Lower lobe of right lung (tissue), 2 donors: Measurements from ENCODE around the gene SH2D5. TPM values are rescaled to one million over a fixed set of nuclear protein-coding genes. Genes with fewer than 3 reads are reported as not detected.
A peak's percentile ranks its signal among the peaks of the same experiment; 100 is the strongest.

Experiments used
- ATAC-seq, 2 donors: fragments of 200-7000 bp; cut with Tn5 transposase; one replicate each; pipeline ENCODE4 v1.9.1; 2020 to 2022; ENCODE audit warnings: mild to moderate bottlenecking in 2 of 2, moderate library complexity in 2 of 2
- DNase-seq: peaks from one replicate; pipeline ENCODE4 v3.0.0-alpha.2; 2020
- H3K27ac ChIP-seq: fragments of 200-600 bp; one replicate; pipeline ENCODE4 v1.8.0; 2022
- H3K27me3 ChIP-seq: fragments of 200-600 bp; one replicate; pipeline ENCODE4 v1.8.0; 2022; ENCODE audit warnings: low read depth
- H3K36me3 ChIP-seq: fragments of 200-600 bp; one replicate; pipeline ENCODE4 v1.8.0; 2022; ENCODE audit warnings: mild to moderate bottlenecking
- H3K4me1 ChIP-seq: fragments of 200-600 bp; one replicate; pipeline ENCODE4 v1.8.0; 2022
- H3K4me3 ChIP-seq: fragments of 200-600 bp; one replicate; pipeline ENCODE4 v1.8.0; 2022; ENCODE audit warnings: mild to moderate bottlenecking
- H3K9me3 ChIP-seq: fragments of 200-600 bp; one replicate; pipeline ENCODE4 v1.8.0; 2022
- intact Hi-C: fragments of 100-400 bp; cut with DNase I; formaldehyde crosslinking; loops from one replicate; pipeline ENCODE4 v1.11.0; 2022
- total RNA-seq: library from RNA; stranded (reverse); fragmentation: NEBNext Ultra II Directional; extraction: Animal tissue kit (Norgen Biotek cat#: 25700); gene quantifications from one replicate; pipeline ENCODE4 v1.2.1, GENCODE V29; 2021
- TF ChIP-seq, protein P1 (sequence below): fragments of 200-600 bp; IDR thresholded peaks from one replicate; pipeline ENCODE4 v1.8.0; 2022; ENCODE audit warnings: antibody characterized with exemption, mild to moderate bottlenecking
- donor health status: DM: no; HTN: yes; CAD: no; lungs with severe emphysema.

Gene SH2D5
- total RNA-seq, 1 donor from 2014 or later = not detected

DNA sequence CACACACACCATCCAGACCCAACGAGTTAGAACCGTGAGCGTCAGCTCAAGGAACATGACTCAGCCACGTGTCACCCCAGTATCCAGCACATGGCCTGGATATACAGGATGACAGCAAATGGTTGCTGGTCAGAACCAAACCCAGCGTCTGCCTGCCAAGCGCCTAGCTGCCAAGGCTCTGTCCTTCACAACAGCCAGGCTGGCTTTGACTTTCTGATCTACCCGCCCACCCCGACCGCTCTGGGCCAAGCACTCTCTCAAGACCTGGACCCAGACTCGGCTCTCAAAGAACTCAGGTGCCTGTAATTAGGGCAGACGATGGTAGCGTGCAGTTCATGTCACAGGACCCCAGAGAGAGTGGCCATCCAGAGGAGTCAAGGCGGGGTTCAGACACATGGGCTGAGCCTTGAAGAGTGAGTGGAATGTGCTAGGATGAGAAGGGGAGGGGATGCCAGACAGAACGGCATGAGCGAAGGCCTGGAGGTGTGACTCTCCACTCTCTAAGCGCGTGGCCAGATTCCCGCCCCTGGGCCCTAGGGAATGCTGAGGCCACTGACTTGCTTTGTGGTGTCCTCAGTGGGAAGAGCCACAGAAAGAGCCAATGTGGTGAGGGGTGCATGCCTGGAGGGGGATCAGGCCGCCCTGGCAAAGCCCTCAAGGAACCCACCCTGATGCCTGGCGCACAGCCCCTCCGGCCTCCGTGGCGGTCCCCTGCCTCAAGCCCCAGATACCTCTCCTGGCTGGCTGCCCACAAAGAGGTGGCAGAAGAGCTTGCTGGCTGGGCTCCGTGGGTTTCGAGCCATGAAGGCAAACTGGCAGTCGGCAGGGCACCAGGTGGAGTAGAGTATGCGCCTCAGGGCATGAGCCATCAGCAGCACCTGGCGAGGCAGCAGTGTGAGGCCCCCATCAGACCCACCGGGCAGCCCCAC lies 7.0 kb downstream of the SH2D5 start:
- Histone ChIP-seq H3K4me1 (no peaks in the 10 kb centered on the region), H3K4me3 (no peak overlapping the region), H3K9me3 (no peaks in the 10 kb centered on the region), H3K27me3 (peaks cover 21% of the 10 kb centered on the region), H3K36me3 (no peaks in the 10 kb centered on the region), H3K27ac (no peak overlapping the region)
- ATAC-seq = no peak
- TF ChIP-seq, protein P1, sequence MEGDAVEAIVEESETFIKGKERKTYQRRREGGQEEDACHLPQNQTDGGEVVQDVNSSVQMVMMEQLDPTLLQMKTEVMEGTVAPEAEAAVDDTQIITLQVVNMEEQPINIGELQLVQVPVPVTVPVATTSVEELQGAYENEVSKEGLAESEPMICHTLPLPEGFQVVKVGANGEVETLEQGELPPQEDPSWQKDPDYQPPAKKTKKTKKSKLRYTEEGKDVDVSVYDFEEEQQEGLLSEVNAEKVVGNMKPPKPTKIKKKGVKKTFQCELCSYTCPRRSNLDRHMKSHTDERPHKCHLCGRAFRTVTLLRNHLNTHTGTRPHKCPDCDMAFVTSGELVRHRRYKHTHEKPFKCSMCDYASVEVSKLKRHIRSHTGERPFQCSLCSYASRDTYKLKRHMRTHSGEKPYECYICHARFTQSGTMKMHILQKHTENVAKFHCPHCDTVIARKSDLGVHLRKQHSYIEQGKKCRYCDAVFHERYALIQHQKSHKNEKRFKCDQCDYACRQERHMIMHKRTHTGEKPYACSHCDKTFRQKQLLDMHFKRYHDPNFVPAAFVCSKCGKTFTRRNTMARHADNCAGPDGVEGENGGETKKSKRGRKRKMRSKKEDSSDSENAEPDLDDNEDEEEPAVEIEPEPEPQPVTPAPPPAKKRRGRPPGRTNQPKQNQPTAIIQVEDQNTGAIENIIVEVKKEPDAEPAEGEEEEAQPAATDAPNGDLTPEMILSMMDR = no peak
- intact Hi-C loops = no loop called here
- DNase-seq = no peak

DNA sequence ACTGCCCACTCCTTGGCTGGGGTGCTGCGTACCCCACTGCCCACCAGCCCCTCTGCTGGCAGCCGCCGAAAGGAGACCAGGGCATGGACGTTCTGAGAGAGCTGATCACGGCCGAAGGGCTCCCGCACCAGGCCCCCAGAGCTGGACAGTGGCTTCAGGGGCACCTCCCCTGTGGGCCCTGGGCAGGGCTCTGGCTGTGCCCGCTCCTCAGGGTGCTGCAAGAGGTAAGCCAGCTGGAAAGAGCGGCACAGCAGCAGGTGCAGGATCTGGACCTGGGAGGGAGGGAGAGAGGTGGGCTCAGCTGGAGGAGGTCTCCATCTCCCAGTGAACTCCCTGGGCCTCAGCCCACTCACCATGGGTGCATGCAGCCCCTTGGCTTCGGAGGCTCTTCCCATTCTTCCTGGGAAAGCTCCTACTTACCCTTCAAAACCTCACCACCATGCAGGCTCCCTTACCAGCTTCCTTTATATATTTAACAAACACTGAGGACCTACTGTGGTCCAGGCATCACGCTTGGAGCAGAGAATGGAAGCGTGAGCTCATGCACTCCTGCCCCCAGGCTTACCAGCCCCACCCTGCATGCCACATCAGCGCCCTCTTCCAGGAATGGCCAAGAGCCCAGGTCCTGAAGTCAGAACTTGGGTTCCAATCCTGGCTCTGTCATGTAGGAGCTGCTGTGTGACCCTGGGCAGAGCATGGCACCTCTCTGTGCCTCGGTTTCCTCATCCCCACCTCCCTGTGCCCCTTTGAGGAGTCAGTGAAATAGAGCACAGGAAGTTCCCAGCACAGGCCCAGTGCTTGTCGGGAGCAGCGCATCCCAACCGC lies 7.9 kb downstream of the SH2D5 start:
- Histone ChIP-seq H3K27me3 (peaks cover 12% of the 10 kb centered on the region), H3K4me3 (no peak overlapping the region), H3K4me1 (no peaks in the 10 kb centered on the region), H3K36me3 (no peaks in the 10 kb centered on the region), H3K27ac (no peak overlapping the region), H3K9me3 (no peaks in the 10 kb centered on the region)
- TF ChIP-seq, protein P1 = no peak
- intact Hi-C loops = no loop called here
- no peak for DNase-seq
- ATAC-seq = no peak

DNA sequence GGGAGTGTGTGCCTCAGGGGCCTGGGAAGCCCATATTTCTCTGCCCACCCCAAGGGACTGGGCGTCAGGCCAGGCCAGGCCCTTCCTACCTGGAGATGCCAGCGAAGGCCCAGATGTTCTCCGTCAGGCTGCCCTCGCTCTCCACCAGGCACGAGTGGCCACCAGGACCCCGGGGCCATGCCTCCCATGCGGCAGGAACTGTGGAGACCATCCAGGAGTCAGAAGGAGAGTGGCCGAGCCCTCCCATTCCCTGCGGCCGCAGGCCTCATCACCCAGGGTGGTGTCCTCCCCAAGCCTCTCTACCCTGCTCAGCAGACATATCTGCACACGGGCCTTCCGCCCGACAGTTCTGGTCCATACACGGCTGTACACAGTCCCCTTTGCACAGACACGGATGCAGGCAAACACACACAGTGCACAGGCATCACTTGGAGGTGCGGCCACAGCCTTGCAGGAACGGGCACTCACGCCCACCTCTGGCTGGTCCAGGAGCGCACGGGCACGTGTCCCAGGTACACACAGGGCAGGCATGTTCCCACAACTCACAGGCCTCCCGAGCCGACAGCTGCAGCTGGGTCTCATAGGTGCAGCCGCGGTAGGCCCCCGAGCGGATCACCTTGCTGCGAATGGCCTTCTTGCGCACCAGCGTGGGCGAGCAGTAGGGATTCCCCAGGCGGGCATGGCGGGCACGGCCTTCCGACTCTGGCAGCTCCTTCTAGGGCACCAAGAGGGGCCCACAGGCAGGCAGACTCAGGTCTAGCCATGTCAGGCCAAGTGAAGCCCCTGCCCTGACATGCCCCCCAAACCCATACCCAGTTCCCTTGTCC lies 8.8 kb downstream of the SH2D5 start:
- Histone ChIP-seq H3K27ac (no peak overlapping the region), H3K4me3 (no peak overlapping the region), H3K27me3 (peaks cover 4% of the 10 kb centered on the region), H3K9me3 (no peaks in the 10 kb centered on the region), H3K4me1 (no peaks in the 10 kb centered on the region), H3K36me3 (no peaks in the 10 kb centered on the region)
- ATAC-seq (no peak), DNase-seq (no peak)
- TF ChIP-seq, protein P1 = no peak
- intact Hi-C loops = no loop called here

DNA sequence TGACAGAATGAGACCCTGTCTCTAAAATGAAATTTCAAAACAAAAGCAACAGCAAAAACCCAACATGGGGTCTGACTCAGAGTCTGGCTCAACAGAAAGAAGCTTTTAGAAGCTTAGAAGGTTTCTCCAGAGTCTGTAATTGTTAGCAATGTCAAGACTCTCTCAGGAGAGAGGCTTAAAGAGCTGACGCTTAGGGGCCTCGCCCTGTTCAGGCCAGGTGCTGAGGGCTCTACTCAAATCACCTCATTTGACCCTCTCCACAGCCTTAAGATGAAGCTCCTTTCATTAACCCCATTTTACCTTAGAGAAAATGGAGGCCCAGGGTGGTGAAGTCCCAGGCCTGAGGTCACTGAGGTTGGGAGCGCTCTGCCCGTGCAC lies 9.4 kb downstream of the SH2D5 start:
- Histone ChIP-seq H3K27ac (no peak overlapping the region), H3K27me3 (no peaks in the 10 kb centered on the region), H3K4me1 (peaks cover 2% of the 10 kb centered on the region), H3K4me3 (no peak overlapping the region), H3K9me3 (no peaks in the 10 kb centered on the region), H3K36me3 (no peaks in the 10 kb centered on the region)
- ATAC-seq (peak; percentile 26 to 48), DNase-seq (no peak)
- TF ChIP-seq, protein P1 = no peak
- intact Hi-C loops = no loop called here
